ENCODE results near the gene SEC22B.
"Not testable (repeated sequence)": the region's sequence is repeated elsewhere in the genome, so short reads cannot be mapped to it uniquely, and the experiment has no call there.

- not testable (repeated sequence) for TF ChIP-seq CTCF (IDR thresholded peaks at IDR 0.05; ENCODE audit: low read depth, low read length); EZH2phosphoT487 (IDR thresholded peaks at IDR 0.05; ENCODE audit: low read depth)
These were observed 20.8 kb upstream of the SEC22B start for GRCh38 chr1:120196863-120197775.
